ENCODE results near the gene TASP1. TPM values are rescaled to one million over a fixed set of nuclear protein-coding genes. Genes with fewer than 3 reads are reported as not detected.

The TASP1 gene
- total and polyA plus RNA-seq, 4 experiments from 2014 or later = 15.1 to 18.2 (median 16.1) TPM

GRCh38 chr20:13402986-13403385 lies 235.7 kb downstream of the TASP1 start:
- H3K9me3 Mint-ChIP-seq = peaks cover 0 to 1% (median 0%) of the 10 kb centered on the region in 8 donors
- CTCF ChIA-PET (ENCODE audit: partially characterized antibody) = no interaction called here
- no peak overlapping the region for H3K4me3 ChIP-seq (ENCODE audit: low read length in 2 of 2)
- H3K4me1 ChIP-seq (ENCODE audit: insufficient read depth, low read length) = no peaks in the 10 kb centered on the region
- no peaks in the 10 kb centered on the region for H3K4me1 Mint-ChIP-seq
- H3K27ac Mint-ChIP-seq = no peak overlapping the region
- no peaks in the 10 kb centered on the region for H3K36me3 ChIP-seq (ENCODE audit: insufficient read depth, low read length)
- intact Hi-C loops (cut with micrococcal nuclease) = no loop called here
- POLR2A ChIA-PET (ENCODE audit: partially characterized antibody) = no interaction called here
- H3K27me3 ChIP-seq (ENCODE audit: insufficient read depth, low read length) = no peaks in the 10 kb centered on the region
- H3K27me3 Mint-ChIP-seq = no peaks in the 10 kb centered on the region
- no peaks in the 10 kb centered on the region for H3K9me3 ChIP-seq (ENCODE audit: control insufficient read depth in 1 of 2, low read length in 2 of 2)
- no peak for DNase-seq
- no peak overlapping the region for H3K4me3 Mint-ChIP-seq
- H3K27ac ChIP-seq (ENCODE audit: low read depth, low read length) = no peak overlapping the region
- peaks cover 13 to 34% of the 10 kb centered on the region in 2 donors for H3K36me3 Mint-ChIP-seq

GRCh38 chr20:13402171-13402760 lies 236.5 kb downstream of the TASP1 start:
- Histone ChIP-seq H3K27me3 (ENCODE audit: insufficient read depth, low read length) (no peaks in the 10 kb centered on the region), H3K4me3 (ENCODE audit: low read length in 2 of 2) (no peak overlapping the region), H3K27ac (ENCODE audit: low read depth, low read length) (no peak overlapping the region), H3K36me3 (ENCODE audit: insufficient read depth, low read length) (no peaks in the 10 kb centered on the region), H3K9me3 (ENCODE audit: control insufficient read depth in 1 of 2, low read length in 2 of 2) (no peaks in the 10 kb centered on the region), H3K4me1 (ENCODE audit: insufficient read depth, low read length) (no peaks in the 10 kb centered on the region)
- no peak for DNase-seq
- POLR2A ChIA-PET (ENCODE audit: partially characterized antibody) = no interaction called here
- CTCF ChIA-PET (ENCODE audit: partially characterized antibody) = no interaction called here
- Mint-ChIP-seq H3K9me3 (peaks cover 0 to 1% (median 0%) of the 10 kb centered on the region in 8 donors), H3K4me1 (no peaks in the 10 kb centered on the region), H3K27ac (no peak overlapping the region), H3K4me3 (no peak overlapping the region), H3K27me3 (no peaks in the 10 kb centered on the region), H3K36me3 (peaks cover 17 to 40% of the 10 kb centered on the region in 2 donors)
- intact Hi-C loops (cut with micrococcal nuclease) = no loop called here

DNA sequence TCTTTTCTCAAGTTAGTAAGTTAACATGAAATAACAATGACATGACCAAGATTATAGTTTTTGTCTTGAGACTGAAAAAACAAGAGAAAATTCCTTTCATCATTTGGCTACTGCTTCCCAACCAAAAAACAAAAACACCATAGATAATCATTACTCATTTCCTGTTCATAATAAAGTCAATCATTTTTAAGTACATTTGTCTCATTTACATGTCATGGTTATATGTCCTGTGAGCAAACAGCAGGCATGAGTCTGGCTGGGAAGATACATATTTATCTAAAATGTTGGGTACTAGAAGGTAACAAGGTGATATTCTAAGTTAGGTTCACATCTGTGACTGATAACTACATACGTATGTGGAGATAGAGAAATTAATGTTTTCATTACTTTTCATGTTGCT lies 237.1 kb downstream of the TASP1 start:
- no peak overlapping the region for H3K27ac Mint-ChIP-seq
- Histone ChIP-seq H3K27ac (ENCODE audit: low read depth, low read length) (no peak overlapping the region), H3K4me3 (ENCODE audit: low read length in 2 of 2) (no peak overlapping the region), H3K4me1 (ENCODE audit: insufficient read depth, low read length) (no peaks in the 10 kb centered on the region), H3K36me3 (ENCODE audit: insufficient read depth, low read length) (no peaks in the 10 kb centered on the region), H3K9me3 (ENCODE audit: control insufficient read depth in 1 of 2, low read length in 2 of 2) (no peaks in the 10 kb centered on the region), H3K27me3 (ENCODE audit: insufficient read depth, low read length) (no peaks in the 10 kb centered on the region)
- H3K36me3 Mint-ChIP-seq = peaks cover 17 to 47% of the 10 kb centered on the region in 2 donors
- intact Hi-C loops (cut with micrococcal nuclease) = no loop called here
- ChIA-PET POLR2A (ENCODE audit: partially characterized antibody) (no interaction called here), CTCF (ENCODE audit: partially characterized antibody) (no interaction called here)
- H3K4me3 Mint-ChIP-seq = no peak overlapping the region
- H3K9me3 Mint-ChIP-seq = no peaks in the 10 kb centered on the region
- H3K4me1 Mint-ChIP-seq = no peaks in the 10 kb centered on the region
- no peak for DNase-seq
- H3K27me3 Mint-ChIP-seq = no peaks in the 10 kb centered on the region

- intact Hi-C loops (cut with micrococcal nuclease) = no loop called here
- CTCF ChIA-PET (ENCODE audit: partially characterized antibody) = no interaction called here
These were observed 238.3 kb downstream of the TASP1 start for GRCh38 chr20:13400453-13400852.

DNA sequence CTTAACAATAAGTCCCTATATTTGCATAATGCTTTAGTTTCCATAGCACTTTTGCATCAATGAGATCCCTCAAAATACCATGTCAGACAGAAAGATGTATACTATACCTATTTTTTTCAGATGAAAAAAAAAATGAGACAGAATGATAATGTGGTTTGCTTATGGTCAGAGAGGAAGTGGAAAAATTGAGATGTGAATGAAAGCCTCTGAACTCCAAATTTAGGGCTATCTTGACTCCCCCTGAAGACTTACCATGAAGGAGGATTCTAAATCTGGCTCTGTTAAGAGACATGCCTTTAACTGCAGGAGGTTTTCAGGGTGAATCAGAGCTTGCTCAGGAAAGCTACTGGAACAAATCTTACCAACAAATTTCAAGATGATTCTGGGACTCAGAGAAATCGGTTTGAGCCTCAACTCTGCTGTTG lies 241.4 kb downstream of the TASP1 start:
- Mint-ChIP-seq H3K27me3 (no peaks in the 10 kb centered on the region), H3K4me3 (no peak overlapping the region), H3K9me3 (peaks cover 0 to 5% (median 0%) of the 10 kb centered on the region in 8 donors), H3K36me3 (peaks cover 38 to 60% of the 10 kb centered on the region in 2 donors), H3K4me1 (no peaks in the 10 kb centered on the region), H3K27ac (no peak overlapping the region)
- intact Hi-C loops (cut with micrococcal nuclease) = no loop called here
- DNase-seq = no peak
- Histone ChIP-seq H3K27ac (ENCODE audit: low read depth, low read length) (no peak overlapping the region), H3K36me3 (ENCODE audit: insufficient read depth, low read length) (no peaks in the 10 kb centered on the region), H3K4me1 (ENCODE audit: insufficient read depth, low read length) (no peaks in the 10 kb centered on the region), H3K4me3 (ENCODE audit: low read length in 2 of 2) (no peak overlapping the region), H3K9me3 (ENCODE audit: control insufficient read depth in 1 of 2, low read length in 2 of 2) (no peaks in the 10 kb centered on the region), H3K27me3 (ENCODE audit: insufficient read depth, low read length) (no peaks in the 10 kb centered on the region)
- ChIA-PET POLR2A (ENCODE audit: partially characterized antibody) (no interaction called here), CTCF (ENCODE audit: partially characterized antibody) (no interaction called here)

More at GRCh38 chr20:13400453-13400852, 238.3 kb downstream of the TASP1 start:
- no peaks in the 10 kb centered on the region for H3K27me3 Mint-ChIP-seq
- no peak for DNase-seq
- H3K27me3 ChIP-seq (ENCODE audit: insufficient read depth, low read length) = no peaks in the 10 kb centered on the region
- H3K36me3 ChIP-seq (ENCODE audit: insufficient read depth, low read length) = no peaks in the 10 kb centered on the region
- H3K4me1 Mint-ChIP-seq = no peaks in the 10 kb centered on the region
- H3K9me3 ChIP-seq (ENCODE audit: control insufficient read depth in 1 of 2, low read length in 2 of 2) = no peaks in the 10 kb centered on the region
- H3K36me3 Mint-ChIP-seq = peaks cover 21 to 45% of the 10 kb centered on the region in 2 donors
- no peak overlapping the region for H3K4me3 ChIP-seq (ENCODE audit: low read length in 2 of 2)
- H3K9me3 Mint-ChIP-seq = no peaks in the 10 kb centered on the region
- no peak overlapping the region for H3K27ac ChIP-seq (ENCODE audit: low read depth, low read length)
- H3K27ac Mint-ChIP-seq = no peak overlapping the region
- H3K4me3 Mint-ChIP-seq = no peak overlapping the region
- no peaks in the 10 kb centered on the region for H3K4me1 ChIP-seq (ENCODE audit: insufficient read depth, low read length)
- POLR2A ChIA-PET (ENCODE audit: partially characterized antibody) = no interaction called here

DNA sequence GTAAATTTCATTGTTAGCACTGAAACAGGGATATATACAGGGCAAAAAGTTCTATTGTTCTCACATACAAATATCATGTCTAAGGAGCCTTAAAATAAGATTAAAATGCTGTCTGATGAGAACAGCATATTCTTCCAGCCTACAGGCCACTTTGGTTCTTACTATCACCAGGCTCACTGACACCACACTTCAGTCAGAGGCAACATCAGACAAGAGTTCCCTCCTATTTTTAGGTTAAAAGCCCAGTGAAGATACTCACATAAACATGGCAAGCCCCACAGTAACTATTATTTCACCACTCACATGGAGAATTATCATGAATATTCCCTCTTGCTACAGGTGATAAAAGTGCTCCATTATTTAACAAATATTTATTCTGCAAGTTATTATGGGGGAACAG lies 241.9 kb downstream of the TASP1 start:
- intact Hi-C loops (cut with micrococcal nuclease) = no loop called here
- H3K36me3 Mint-ChIP-seq = peaks cover 43 to 60% of the 10 kb centered on the region in 2 donors
- no peak overlapping the region for H3K27ac Mint-ChIP-seq
- Histone ChIP-seq H3K4me1 (ENCODE audit: insufficient read depth, low read length) (no peaks in the 10 kb centered on the region), H3K27me3 (ENCODE audit: insufficient read depth, low read length) (no peaks in the 10 kb centered on the region), H3K36me3 (ENCODE audit: insufficient read depth, low read length) (no peaks in the 10 kb centered on the region), H3K4me3 (ENCODE audit: low read length in 2 of 2) (no peak overlapping the region), H3K27ac (ENCODE audit: low read depth, low read length) (no peak overlapping the region), H3K9me3 (ENCODE audit: control insufficient read depth in 1 of 2, low read length in 2 of 2) (no peaks in the 10 kb centered on the region)
- H3K4me3 Mint-ChIP-seq = no peak overlapping the region
- CTCF ChIA-PET (ENCODE audit: partially characterized antibody) = interaction anchor here (0.9 kb wide), 1 partner anchor 13 kb away, joined by 3 read pairs; no protein-coding TSS in a partner anchor
- DNase-seq = no peak
- no peaks in the 10 kb centered on the region for H3K4me1 Mint-ChIP-seq
- peaks cover 0 to 7% (median 1%) of the 10 kb centered on the region in 8 donors for H3K9me3 Mint-ChIP-seq
- POLR2A ChIA-PET (ENCODE audit: partially characterized antibody) = no interaction called here
- no peaks in the 10 kb centered on the region for H3K27me3 Mint-ChIP-seq

GRCh38 chr20:13396022-13396421 lies 242.7 kb downstream of the TASP1 start:
- peaks cover 0 to 11% (median 6%) of the 10 kb centered on the region in 8 donors for H3K9me3 Mint-ChIP-seq
- POLR2A ChIA-PET (ENCODE audit: partially characterized antibody) = no interaction called here

More at GRCh38 chr20:13396022-13396421, 242.7 kb downstream of the TASP1 start:
- H3K36me3 Mint-ChIP-seq = peaks cover 48 to 65% of the 10 kb centered on the region in 2 donors
- no peak overlapping the region for H3K27ac Mint-ChIP-seq
- Histone ChIP-seq H3K36me3 (ENCODE audit: insufficient read depth, low read length) (no peaks in the 10 kb centered on the region), H3K4me1 (ENCODE audit: insufficient read depth, low read length) (no peaks in the 10 kb centered on the region), H3K27ac (ENCODE audit: low read depth, low read length) (no peak overlapping the region), H3K9me3 (ENCODE audit: control insufficient read depth in 1 of 2, low read length in 2 of 2) (no peaks in the 10 kb centered on the region), H3K27me3 (ENCODE audit: insufficient read depth, low read length) (no peaks in the 10 kb centered on the region), H3K4me3 (ENCODE audit: low read length in 2 of 2) (no peak overlapping the region)
- CTCF ChIA-PET (ENCODE audit: partially characterized antibody) = interaction anchor here (0.9 kb wide), 1 partner anchor 13 kb away, joined by 3 read pairs; no protein-coding TSS in a partner anchor
- no peaks in the 10 kb centered on the region for H3K4me1 Mint-ChIP-seq
- H3K27me3 Mint-ChIP-seq = no peaks in the 10 kb centered on the region
- no peak for DNase-seq
- H3K4me3 Mint-ChIP-seq = no peak overlapping the region
- intact Hi-C loops (cut with micrococcal nuclease) = no loop called here

Measured in CD4-positive, alpha-beta memory T cell (primary cell).